ENCODE data around the gene ATXN7L3B. TPM values are rescaled to one million over a fixed set of nuclear protein-coding genes. Genes with fewer than 3 reads are reported as not detected.

ATXN7L3B gene
- total and polyA plus RNA-seq, 2 of the 4 experiments (the other 2 are of a cell fraction), result 12.9 to 21.7 TPM

GRCh38 chr12:74584483-74585062 lies 46.9 kb downstream of the ATXN7L3B start:
- in situ Hi-C loops (cut with MboI; ENCODE audit: low sequenced_read_pairs), result no loop called here

More at GRCh38 chr12:74584483-74585062, 46.9 kb downstream of the ATXN7L3B start:
- POLR2A ChIA-PET (ENCODE audit: unreplicated experiment), result no interaction called here
- 0% methylated on average over 1 of the region's 3 CpGs; no CpG with 5 or more reads in 1 of the 2 experiments for WGBS, 2 experiments (ENCODE audit: extremely low coverage in 2 of 2, insufficient read length in 1 of 2)
- Histone ChIP-seq H2AFZ (replicated peaks; ENCODE audit: low read length, poor library complexity) (no peak overlapping the region), H4K8ac (ENCODE audit: low read depth in 2 of 2, low read length in 2 of 2) (no peak overlapping the region), H2BK15ac (ENCODE audit: low read depth, low read length) (no peak overlapping the region), H3K27ac (ENCODE audit: insufficient read depth, low read length) (no peak overlapping the region), H2BK5ac (ENCODE audit: low read depth, low read length, poor library complexity, severe bottlenecking) (no peak overlapping the region), H3K56ac (ENCODE audit: extremely low read depth, insufficient read depth, low read length) (no peak overlapping the region), H3K9ac (ENCODE audit: low read depth, low read length) (no peak overlapping the region), H3K27me3 (ENCODE audit: control insufficient read depth, insufficient read depth, low read length) (no peaks in the 10 kb centered on the region), H3K36me3 (ENCODE audit: control insufficient read depth, insufficient read depth, low read length) (no peaks in the 10 kb centered on the region), H2AK9ac (replicated peaks; ENCODE audit: low read depth, low read length, poor library complexity) (no peak overlapping the region), H3K23ac (ENCODE audit: low read depth, low read length) (no peak overlapping the region), H3K4me1 (ENCODE audit: control insufficient read depth, insufficient read depth, low read length) (no peaks in the 10 kb centered on the region), H3K18ac (ENCODE audit: low read depth, low read length) (no peak overlapping the region), H2BK120ac (ENCODE audit: low read depth, low read length) (no peak overlapping the region), H3K9me3 (ENCODE audit: control insufficient read depth, insufficient read depth, low read length) (no peaks in the 10 kb centered on the region), H4K91ac (ENCODE audit: insufficient read depth, low read depth, low read length) (no peak overlapping the region), H3K9me1 (ENCODE audit: insufficient read depth, low read length) (no peaks in the 10 kb centered on the region), H3K4ac (ENCODE audit: low read depth, low read length) (no peak overlapping the region), H2BK20ac (ENCODE audit: low read depth, low read length) (no peak overlapping the region), H3K14ac (replicated peaks; ENCODE audit: low read depth, low read length) (no peak overlapping the region), H3K79me1 (ENCODE audit: low read depth in 1 of 2, low read length in 2 of 2) (no peaks in the 10 kb centered on the region), H3K4me2 (ENCODE audit: low read depth, low read length) (no peak overlapping the region), H2AK5ac (ENCODE audit: low read depth, low read length) (no peak overlapping the region), H3K4me3 (ENCODE audit: insufficient read depth, low read depth, low read length) (no peak overlapping the region), H4K20me1 (ENCODE audit: insufficient read depth, low read length) (no peaks in the 10 kb centered on the region), H4K5ac (ENCODE audit: low read depth, low read length) (no peak overlapping the region)
- no peak for ATAC-seq (ENCODE audit: low read depth)
- no peak for DNase-seq
- TF ChIP-seq MXI1 (IDR thresholded peaks at IDR 0.05; ENCODE audit: borderline replicate concordance, low read depth, low read length) (no peak), CHD1 (IDR thresholded peaks at IDR 0.05; ENCODE audit: low read depth, low read length) (no peak), SMC3 (IDR thresholded peaks at IDR 0.05; ENCODE audit: low read depth, low read length) (no peak), NFE2L2 (IDR thresholded peaks at IDR 0.05; ENCODE audit: low read depth, low read length) (no peak), RAD21 (IDR thresholded peaks at IDR 0.05; ENCODE audit: low read length) (no peak), BHLHE40 (IDR thresholded peaks at IDR 0.05; ENCODE audit: low read depth, low read length) (no peak), RFX5 (IDR thresholded peaks at IDR 0.05; ENCODE audit: low read depth, low read length) (no peak), FOS (IDR thresholded peaks at IDR 0.05; ENCODE audit: low read depth, low read length) (no peak), MAZ (IDR thresholded peaks at IDR 0.05; ENCODE audit: borderline replicate concordance, low read depth, low read length) (no peak), RCOR1 (IDR thresholded peaks at IDR 0.05; ENCODE audit: insufficient replicate concordance, low read length) (no peak), POLR2A (IDR thresholded peaks at IDR 0.05; ENCODE audit: low read depth, low read length) (no peak), MAFK (IDR thresholded peaks at IDR 0.05; ENCODE audit: low read depth, low read length) (no peak), CEBPB (IDR thresholded peaks at IDR 0.05; ENCODE audit: low read depth, low read length) (no peak)
- TF ChIP-seq, protein P1, sequence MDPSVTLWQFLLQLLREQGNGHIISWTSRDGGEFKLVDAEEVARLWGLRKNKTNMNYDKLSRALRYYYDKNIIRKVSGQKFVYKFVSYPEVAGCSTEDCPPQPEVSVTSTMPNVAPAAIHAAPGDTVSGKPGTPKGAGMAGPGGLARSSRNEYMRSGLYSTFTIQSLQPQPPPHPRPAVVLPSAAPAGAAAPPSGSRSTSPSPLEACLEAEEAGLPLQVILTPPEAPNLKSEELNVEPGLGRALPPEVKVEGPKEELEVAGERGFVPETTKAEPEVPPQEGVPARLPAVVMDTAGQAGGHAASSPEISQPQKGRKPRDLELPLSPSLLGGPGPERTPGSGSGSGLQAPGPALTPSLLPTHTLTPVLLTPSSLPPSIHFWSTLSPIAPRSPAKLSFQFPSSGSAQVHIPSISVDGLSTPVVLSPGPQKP (IDR thresholded peaks at IDR 0.05; ENCODE audit: borderline replicate concordance, low read depth, low read length), result no peak
- TF ChIP-seq, protein P2, sequence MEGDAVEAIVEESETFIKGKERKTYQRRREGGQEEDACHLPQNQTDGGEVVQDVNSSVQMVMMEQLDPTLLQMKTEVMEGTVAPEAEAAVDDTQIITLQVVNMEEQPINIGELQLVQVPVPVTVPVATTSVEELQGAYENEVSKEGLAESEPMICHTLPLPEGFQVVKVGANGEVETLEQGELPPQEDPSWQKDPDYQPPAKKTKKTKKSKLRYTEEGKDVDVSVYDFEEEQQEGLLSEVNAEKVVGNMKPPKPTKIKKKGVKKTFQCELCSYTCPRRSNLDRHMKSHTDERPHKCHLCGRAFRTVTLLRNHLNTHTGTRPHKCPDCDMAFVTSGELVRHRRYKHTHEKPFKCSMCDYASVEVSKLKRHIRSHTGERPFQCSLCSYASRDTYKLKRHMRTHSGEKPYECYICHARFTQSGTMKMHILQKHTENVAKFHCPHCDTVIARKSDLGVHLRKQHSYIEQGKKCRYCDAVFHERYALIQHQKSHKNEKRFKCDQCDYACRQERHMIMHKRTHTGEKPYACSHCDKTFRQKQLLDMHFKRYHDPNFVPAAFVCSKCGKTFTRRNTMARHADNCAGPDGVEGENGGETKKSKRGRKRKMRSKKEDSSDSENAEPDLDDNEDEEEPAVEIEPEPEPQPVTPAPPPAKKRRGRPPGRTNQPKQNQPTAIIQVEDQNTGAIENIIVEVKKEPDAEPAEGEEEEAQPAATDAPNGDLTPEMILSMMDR (conservative IDR thresholded peaks at IDR 0.05; ENCODE audit: low read depth, low read length), result no peak
- TF ChIP-seq, protein P3, sequence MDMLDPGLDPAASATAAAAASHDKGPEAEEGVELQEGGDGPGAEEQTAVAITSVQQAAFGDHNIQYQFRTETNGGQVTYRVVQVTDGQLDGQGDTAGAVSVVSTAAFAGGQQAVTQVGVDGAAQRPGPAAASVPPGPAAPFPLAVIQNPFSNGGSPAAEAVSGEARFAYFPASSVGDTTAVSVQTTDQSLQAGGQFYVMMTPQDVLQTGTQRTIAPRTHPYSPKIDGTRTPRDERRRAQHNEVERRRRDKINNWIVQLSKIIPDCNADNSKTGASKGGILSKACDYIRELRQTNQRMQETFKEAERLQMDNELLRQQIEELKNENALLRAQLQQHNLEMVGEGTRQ (IDR thresholded peaks at IDR 0.05; ENCODE audit: low read depth, low read length), result no peak
- no TSS peak for BruUV-seq (replicated peaks)
- dilution Hi-C loops (cut with HindIII; ENCODE audit: low sequenced_read_pairs, unreplicated experiment), result no loop called here
- CTCF ChIA-PET, result no interaction called here
- intact Hi-C loops (cut with micrococcal nuclease), result no loop called here
